Lung microvascular endothelial cell (primary cell): Measurements from ENCODE around the gene SLC8A2. TPM values are rescaled to one million over a fixed set of nuclear protein-coding genes. Genes with fewer than 3 reads are reported as not detected.
"Not testable (repeated sequence)": the region's sequence is repeated elsewhere in the genome, so short reads cannot be mapped to it uniquely, and the experiment has no call there.

Experiments used
- DNase-seq, 2 donors: peaks; one replicate each; pipeline versions ENCODE4 v3.0.0 to v3.0.0-alpha.2; 2010; ENCODE audit warnings: low read depth in 2 of 2
- total RNA-seq: library from RNA; depleted of rRNA; stranded (reverse); fragments of >200 nt; gene quantifications from 2 replicates; pipeline ENCODE4 v1.2.1, GENCODE V29; 2014

Gene SLC8A2
- total RNA-seq, 1 donor from 2014 or later = not detected

- not testable (repeated sequence) for DNase-seq
Observed at GRCh38 chr19:47386582-47386981, 85.1 kb downstream of the SLC8A2 start.

GRCh38 chr19:47384533-47384932, 87.2 kb downstream of the SLC8A2 start:
- not testable (repeated sequence) for DNase-seq

- DNase-seq = not testable (repeated sequence)
Observed at GRCh38 chr19:47383890-47384289, 87.8 kb downstream of the SLC8A2 start.

- DNase-seq = no peak
Observed at GRCh38 chr19:47381653-47382279, 89.9 kb downstream of the SLC8A2 start.

GRCh38 chr19:47381121-47381520, 90.6 kb downstream of the SLC8A2 start:
- DNase-seq = no peak

- DNase-seq = no peak
Observed at GRCh38 chr19:47380559-47380958, 91.1 kb downstream of the SLC8A2 start.

- DNase-seq = no peak
Observed at GRCh38 chr19:47379381-47379938, 92.2 kb downstream of the SLC8A2 start.

- no peak for DNase-seq
Observed at GRCh38 chr19:47378246-47378645, 93.4 kb downstream of the SLC8A2 start.

Other genes with a start within 250 kb of the SLC8A2 start
- gene BBC3, start 240.7 kb downstream of the SLC8A2 start, total RNA-seq = 16.5 and 21.4 TPM in 2 replicates
- 3.3 and 4.6 TPM in 2 replicates for gene CCDC9, start 215.4 kb downstream of the SLC8A2 start, total RNA-seq
- 0.65 and 1.2 TPM in 2 replicates for gene INAFM1, start 197.0 kb downstream of the SLC8A2 start, total RNA-seq
- not detected in 2 replicates for gene C5AR1, start 162.0 kb downstream of the SLC8A2 start, total RNA-seq
- gene C5AR2, start 139.7 kb downstream of the SLC8A2 start, total RNA-seq = under 0.01 TPM in 2 replicates
- gene DHX34, start 122.6 kb downstream of the SLC8A2 start, total RNA-seq = 4.1 and 5.2 TPM in 2 replicates
- gene MEIS3, start 52.4 kb downstream of the SLC8A2 start, total RNA-seq = 0.20 and 0.22 TPM in 2 replicates
- gene KPTN, start 12.3 kb upstream of the SLC8A2 start, total RNA-seq = 3.2 and 3.5 TPM in 2 replicates
- gene NAPA, start 43.2 kb upstream of the SLC8A2 start, total RNA-seq = 61.1 and 69.5 TPM in 2 replicates
- gene ZNF541, start 101.3 kb upstream of the SLC8A2 start, total RNA-seq = 0.20 and 0.44 TPM in 2 replicates
- 2.8 and 3.1 TPM in 2 replicates for gene BICRA, start 137.2 kb upstream of the SLC8A2 start, total RNA-seq
- gene EHD2, start 241.5 kb upstream of the SLC8A2 start, total RNA-seq = 76.3 and 90.7 TPM in 2 replicates